Thymus (tissue), 11 donors: ENCODE measurements around the gene PITRM1. TPM values are rescaled to one million over a fixed set of nuclear protein-coding genes. Genes with fewer than 3 reads are reported as not detected.

Source experiments
- DNase-seq, 9 donors: peaks; one replicate each; pipeline ENCODE4 v3.0.0-alpha.2; 2013; ENCODE audit warnings: low spot score in 9 of 9, low read depth in 6 of 9, missing footprints in 1 of 9
- H3K27ac ChIP-seq, 2 donors: one replicate each; pipeline ENCODE4 v1.5.1; 2013; ENCODE audit warnings: control low read depth in 1 of 2, low read depth in 1 of 2, low read length in 1 of 2, mild to moderate bottlenecking in 1 of 2, moderate library complexity in 1 of 2
- H3K27me3 ChIP-seq, 2 donors: one replicate each; pipeline ENCODE4 v1.5.1; 2013; ENCODE audit warnings: low read length in 1 of 2; ENCODE audit not compliant: control insufficient read depth in 2 of 2, insufficient read depth in 1 of 2
- H3K36me3 ChIP-seq, 2 donors: one replicate each; pipeline ENCODE4 v1.5.1; 2013; ENCODE audit warnings: low read length in 1 of 2, mild to moderate bottlenecking in 1 of 2, moderate library complexity in 1 of 2; ENCODE audit not compliant: control insufficient read depth in 2 of 2, insufficient read depth in 2 of 2
- H3K4me1 ChIP-seq, 2 donors: one replicate each; pipeline ENCODE4 v1.5.1; 2013; ENCODE audit warnings: low read length in 2 of 2; ENCODE audit not compliant: control insufficient read depth in 2 of 2, insufficient read depth in 2 of 2
- H3K4me3 ChIP-seq, 2 donors: one replicate each; pipeline ENCODE4 v1.5.1; 2013; ENCODE audit warnings: low read length in 2 of 2, control low read depth in 1 of 2, mild to moderate bottlenecking in 1 of 2
- H3K9me3 ChIP-seq, 2 donors: one replicate each; pipeline ENCODE4 v1.5.1; 2013; ENCODE audit warnings: low read length in 1 of 2, mild to moderate bottlenecking in 1 of 2; ENCODE audit not compliant: control insufficient read depth in 2 of 2, insufficient read depth in 1 of 2
- WGBS: extraction: QIAGEN DNeasy Blood & Tissue Kit; methylation state at CpG from one replicate; pipeline ENCODE4 v1.1.7; 2013; 5-methylcytosine and 5-hydroxymethylcytosine counted together
- polyA plus RNA-seq: library from polyadenylated mRNA; stranded (reverse); fragments of 200-250 nt; gene quantifications from one replicate; pipeline ENCODE4 v1.2.3, GENCODE V29; 2013
- total RNA-seq: library from RNA; stranded (reverse); fragments of 120-200 nt; gene quantifications from one replicate; pipeline ENCODE4 v1.2.4, GENCODE V29; 2013
- donor health status: healthy.

PITRM1 gene
- total and polyA plus RNA-seq, 2 donors, result 50.1 to 159 TPM

DNA sequence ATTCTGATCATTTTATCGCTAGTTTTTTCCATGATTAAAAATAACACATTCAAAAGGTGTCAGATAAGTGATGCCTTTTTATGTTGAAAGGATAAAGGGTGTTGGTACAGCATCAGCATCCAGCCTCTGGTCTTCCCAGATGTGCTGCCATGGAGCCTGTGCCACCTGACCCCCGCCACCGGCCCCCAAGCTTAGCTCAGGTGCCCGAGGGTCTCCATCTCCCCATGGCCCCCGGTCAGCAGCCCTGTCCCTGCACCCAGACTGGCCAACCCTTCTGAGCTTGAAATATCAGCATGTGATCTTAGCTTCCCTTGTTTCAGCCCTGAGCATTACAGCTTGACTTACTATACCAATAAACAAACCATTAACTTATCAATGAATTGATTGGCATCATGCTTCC is 80.7 kb downstream of the PITRM1 start:
- no peaks in the 10 kb centered on the region for H3K27me3 ChIP-seq
- H3K36me3 ChIP-seq, result peaks cover 3 to 12% of the 10 kb centered on the region in 2 donors
- H3K27ac ChIP-seq, result no peak overlapping the region
- no peaks in the 10 kb centered on the region for H3K4me1 ChIP-seq
- WGBS, result 87% methylated on average over 5 of the region's 5 CpGs
- no peak for DNase-seq
- H3K4me3 ChIP-seq, result no peak overlapping the region
- no peaks in the 10 kb centered on the region for H3K9me3 ChIP-seq

DNA sequence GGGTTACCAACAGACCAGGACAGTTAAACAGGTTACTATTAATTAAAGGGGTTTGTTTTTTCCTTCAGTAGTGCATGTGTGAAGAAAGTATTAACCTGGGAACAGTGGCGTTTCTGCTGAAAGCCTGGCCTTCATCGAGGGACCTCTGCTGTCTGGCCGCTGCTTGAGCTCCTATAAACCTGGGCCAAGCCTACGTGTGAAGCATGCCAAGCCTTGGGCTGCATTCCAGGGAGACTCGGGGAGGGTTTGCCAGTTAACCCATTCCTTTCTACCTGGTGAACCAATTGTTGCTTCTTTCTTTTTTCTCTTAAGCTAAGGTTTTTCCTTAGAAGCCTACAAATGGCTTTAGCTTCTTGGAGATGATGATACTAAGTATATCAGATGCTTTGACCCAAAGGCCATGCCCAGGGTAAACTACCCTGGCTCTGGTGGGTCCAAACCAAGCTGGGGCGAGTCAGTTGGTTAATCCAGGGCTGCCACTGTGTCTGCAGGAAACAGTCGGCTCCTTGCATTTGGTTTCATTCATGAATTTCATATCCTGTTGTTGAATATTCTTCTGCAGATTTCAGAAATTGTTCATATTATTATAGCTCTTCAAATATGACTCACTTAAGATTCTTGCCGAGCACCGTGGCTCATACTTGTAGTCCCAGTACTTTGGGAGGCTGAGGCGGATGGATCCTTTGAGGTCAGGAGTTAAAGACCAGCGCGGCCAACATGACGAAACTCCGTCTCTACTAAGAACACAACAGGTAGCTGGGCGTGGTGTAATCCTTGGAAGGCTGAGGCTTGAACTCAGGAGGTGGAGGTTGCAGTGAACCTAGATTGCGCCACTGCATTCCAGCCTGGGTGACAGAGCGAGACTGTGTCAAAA is 81.4 kb downstream of the PITRM1 start:
- Histone ChIP-seq H3K9me3 (no peaks in the 10 kb centered on the region), H3K4me1 (no peaks in the 10 kb centered on the region), H3K27ac (no peak overlapping the region), H3K36me3 (peaks cover 3 to 19% of the 10 kb centered on the region in 2 donors), H3K4me3 (no peak overlapping the region), H3K27me3 (no peaks in the 10 kb centered on the region)
- DNase-seq, result no peak
- 82% methylated on average over 17 of the region's 17 CpGs for WGBS

DNA sequence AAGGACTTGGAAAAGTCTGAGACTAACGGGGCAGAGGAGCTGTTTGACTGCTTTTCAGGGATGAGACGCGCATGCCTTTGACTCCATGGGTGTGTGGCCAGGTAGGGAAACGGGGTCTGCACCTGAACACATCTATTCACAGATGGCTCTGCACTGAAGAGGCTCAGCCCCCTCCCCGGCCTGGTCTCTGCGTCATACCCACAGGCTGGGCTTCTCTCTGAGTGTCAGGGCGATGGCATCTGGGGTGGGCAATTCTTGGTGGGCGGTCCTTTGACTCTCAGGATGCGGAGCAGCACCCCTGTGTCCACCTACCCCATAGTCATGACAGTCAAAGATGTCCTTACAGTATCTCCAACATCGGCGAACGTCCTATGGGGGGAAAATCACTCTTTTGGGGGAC is 82.2 kb downstream of the PITRM1 start:
- Histone ChIP-seq H3K27me3 (no peaks in the 10 kb centered on the region), H3K4me1 (no peaks in the 10 kb centered on the region), H3K9me3 (no peaks in the 10 kb centered on the region), H3K27ac (no peak overlapping the region), H3K4me3 (no peak overlapping the region), H3K36me3 (peaks cover 0 to 24% of the 10 kb centered on the region in 2 donors)
- DNase-seq, result no peak
- 98% methylated on average over 12 of the region's 12 CpGs for WGBS

Other genes starting within 250 kb of the PITRM1 start
- gene PFKP, start 105.2 kb downstream of the PITRM1 start, total RNA-seq, result 40.7 TPM
- 118 TPM for gene PFKP, start 105.2 kb downstream of the PITRM1 start, polyA plus RNA-seq